ENCODE results near the gene KRT38.

Gene KRT38

DNA sequence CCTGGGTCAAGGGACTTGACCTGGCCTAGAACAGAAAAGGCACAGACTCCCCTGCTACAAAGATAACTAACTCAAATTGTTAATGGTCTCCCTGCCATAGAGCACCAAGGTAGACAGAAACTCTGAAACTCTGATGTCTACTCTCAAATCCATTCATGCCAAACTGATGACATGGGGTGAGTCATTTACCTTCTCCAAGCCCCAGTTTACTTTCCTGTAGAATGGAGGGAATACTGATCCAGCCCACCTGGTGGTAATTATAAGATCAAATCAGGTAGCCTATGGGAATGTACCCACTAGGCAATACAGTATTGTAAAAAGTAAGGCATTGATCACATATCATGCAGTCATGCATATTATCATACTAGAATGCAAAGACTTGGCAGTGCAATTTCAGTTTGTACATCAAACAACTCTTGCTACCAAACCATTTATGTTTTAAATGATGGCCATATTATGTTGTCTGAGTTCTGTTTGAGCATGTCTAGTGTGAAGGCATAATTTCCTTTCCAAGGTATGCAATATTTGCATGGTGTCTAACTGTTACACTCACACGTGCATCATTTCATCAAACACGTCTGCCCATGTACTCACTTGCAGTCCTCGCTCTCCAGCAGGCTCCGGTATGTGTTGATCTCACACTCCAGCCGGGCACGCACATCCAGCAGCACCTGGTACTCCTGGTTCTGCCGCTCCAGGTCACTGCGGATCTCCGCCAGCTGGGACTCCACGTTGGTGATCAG is 46.4 kb downstream of the KRT38 start:
- no peak for DNase-seq

DNA sequence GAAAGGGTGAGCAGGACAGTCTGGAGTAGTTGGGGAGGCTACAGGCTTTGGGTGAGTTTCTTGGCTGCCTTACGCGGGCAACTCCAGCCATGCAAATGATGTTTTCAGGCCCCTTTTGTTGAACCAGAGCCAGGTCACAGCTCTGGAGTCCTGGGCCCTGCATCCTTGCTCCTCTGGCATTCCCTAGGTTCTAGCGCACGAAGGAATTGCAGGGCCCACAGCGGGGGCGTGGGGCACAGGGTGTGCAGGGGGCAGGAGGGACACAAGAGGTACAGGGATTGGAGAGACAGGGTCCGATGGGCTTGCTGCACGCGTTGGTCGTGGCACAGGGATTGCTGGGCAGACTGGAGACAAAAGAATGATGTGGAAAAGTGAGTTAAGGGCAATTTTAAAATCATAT is 47.0 kb downstream of the KRT38 start:
- no peak for DNase-seq

DNA sequence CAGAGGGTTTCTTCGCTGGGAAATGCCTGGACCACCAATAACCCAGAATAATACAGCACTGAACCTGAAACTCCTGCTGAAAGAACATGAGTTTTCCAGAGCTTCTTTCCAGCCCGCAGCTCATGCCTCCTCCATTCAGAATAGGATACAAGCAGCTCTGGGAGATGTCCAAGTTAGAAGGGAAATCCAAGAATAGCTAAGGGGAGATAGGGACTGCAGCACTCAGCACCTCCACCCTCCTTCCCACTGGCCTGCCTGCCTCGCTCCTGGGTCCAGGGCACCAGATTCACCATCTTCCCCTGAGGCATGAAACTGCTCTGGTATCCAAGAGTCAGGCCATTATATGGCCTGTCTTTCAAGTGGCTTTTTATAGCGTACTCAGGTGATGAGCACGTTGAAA is 47.5 kb downstream of the KRT38 start:
- no peak for DNase-seq

DNA sequence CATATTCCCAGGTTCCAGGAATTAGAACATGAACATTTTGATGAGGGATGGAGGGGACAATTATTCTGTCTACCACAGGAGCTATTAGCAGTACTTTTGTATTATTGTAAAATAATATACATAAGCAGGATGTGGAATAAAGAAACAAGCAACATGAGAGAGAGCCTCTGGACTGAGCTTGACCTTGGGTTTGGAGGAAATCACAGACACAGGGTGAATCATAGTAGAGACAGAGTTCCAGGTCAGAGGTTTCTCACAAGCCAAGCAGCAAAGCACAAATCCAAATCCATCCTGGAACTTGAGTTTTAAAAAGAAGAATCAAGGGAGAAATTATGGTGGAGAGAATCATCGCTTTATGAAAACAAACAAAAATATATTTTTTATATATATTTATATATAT is 48.5 kb downstream of the KRT38 start:
- DNase-seq, result no peak

DNA sequence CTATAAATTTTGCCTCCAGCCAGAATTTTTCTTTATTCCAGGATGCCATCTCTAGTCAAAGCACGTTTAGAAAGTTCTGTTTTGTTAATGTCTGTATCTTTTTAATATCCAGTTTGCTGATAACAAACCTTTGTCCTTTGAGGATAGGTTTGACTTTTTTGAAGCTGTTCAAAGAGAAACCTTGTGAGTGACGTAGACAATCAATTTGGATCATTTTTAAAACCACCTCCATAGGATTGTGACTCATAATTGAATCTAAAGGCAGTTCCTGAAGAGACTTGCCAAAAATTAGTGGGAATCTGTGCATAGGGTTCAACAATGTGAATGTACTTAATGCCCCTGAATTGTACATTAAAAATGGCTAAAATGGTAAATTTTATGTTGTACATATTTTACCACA is 49.2 kb downstream of the KRT38 start:
- no peak for DNase-seq

DNA sequence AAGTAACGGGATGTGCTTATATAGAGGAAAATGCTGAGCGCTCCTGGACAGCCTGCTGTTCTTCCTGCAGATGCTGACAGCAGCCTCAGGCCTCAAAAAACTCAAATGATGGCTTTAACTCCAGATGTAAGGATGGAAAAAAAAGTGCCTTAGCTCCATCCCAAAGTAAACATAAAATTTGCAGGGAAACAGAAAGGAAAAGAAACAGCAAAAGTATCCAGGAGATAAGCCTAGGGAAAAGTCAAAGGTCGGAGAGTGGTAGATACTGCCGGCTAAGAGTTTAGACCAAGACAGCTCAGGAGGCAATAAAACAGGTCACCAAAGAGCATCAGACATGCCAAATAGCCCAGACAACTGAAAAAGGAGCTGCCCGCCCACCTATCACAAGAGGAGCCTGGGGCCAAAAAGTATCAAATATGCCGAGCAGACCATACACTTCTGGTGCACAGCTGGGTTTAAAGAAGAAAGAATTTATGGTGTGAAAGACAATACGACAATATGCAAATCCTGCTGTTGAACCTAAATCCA is 50.3 kb downstream of the KRT38 start:
- DNase-seq, result no peak

DNA sequence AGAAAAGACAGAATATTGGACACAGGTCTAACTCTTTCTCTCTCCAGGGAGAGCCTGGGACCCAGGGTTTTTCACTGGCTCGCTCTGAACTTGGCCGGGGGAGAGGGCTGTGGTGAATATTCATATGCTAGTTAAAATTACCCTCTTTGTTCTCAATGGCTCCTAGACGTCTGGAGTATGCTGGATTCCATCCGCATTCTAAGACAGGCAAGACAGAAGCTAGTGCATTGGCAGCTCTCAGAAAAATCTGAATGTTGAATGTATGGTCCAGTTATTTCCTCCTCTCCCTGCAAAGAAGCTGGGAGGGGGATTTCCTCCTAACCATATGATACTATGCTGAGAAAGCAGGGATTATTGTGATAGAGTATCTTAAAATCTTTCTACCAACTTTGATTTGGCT is 53.1 kb downstream of the KRT38 start:
- DNase-seq, result no peak

DNA sequence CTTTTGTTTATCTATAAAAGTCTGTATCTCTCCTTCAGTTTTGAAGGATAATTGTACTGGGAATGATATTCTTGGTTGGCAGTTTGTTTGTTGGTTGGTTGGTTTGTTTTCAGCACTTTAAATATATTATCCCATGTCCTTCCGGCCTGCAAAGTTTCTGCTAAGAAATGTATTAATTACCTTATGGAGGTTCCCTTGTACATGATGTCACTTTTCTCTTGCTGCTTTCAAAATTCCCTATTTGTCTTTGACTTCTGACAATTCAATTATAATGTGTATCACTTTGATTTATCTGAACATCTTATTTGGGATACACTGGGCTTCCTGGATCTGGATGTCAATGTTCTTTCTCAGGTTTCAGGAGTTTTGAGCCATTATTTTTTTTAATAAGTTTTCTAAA is 54.6 kb downstream of the KRT38 start:
- DNase-seq, result no peak
